GM12892 (cell line): Measurements from ENCODE around the gene ALDH3B1.

Source experiments
- POLR2A ChIP-seq: IDR thresholded peaks from 2 replicates; pipeline ENCODE4 v1.6.1; 2011; ENCODE audit warnings: low read depth, low read length, control low read depth
- POLR2AphosphoS5 ChIP-seq: IDR thresholded peaks from 2 replicates; pipeline ENCODE4 v1.6.1; 2011; ENCODE audit warnings: low read depth, low read length, control low read depth

DNA sequence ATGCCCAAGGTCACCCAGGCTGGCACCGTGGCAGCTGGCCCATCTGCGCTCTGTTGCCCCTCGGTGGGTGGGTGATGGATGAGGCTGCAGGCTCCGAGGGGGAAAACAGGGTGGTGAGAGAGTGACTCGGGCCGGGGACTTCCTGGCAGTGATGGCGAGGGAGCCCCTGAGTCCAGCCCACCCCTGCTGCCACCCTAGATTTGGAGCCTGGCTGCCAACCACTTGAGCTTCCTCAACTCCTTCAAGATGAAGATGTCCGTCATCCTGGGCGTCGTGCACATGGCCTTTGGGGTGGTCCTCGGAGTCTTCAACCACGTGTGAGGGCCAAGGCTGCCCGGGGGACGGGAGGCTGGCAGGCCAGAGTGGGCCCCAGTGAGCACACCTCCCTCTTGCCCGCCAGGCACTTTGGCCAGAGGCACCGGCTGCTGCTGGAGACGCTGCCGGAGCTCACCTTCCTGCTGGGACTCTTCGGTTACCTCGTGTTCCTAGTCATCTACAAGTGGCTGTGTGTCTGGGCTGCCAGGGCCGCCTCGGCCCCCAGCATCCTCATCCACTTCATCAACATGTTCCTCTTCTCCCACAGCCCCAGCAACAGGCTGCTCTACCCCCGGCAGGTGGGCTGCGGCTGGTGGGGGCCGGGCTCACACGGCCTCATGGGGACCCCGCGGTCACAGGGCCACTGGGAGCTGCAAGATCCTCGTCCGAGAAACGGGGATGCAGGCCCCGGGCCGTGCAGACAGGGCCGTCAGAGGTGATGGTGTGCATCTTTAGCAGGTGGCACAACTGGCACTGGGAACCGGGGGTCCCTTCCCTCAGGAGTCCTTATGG, 38.8 kb downstream of the ALDH3B1 start:
- no peak for TF ChIP-seq POLR2A
- no peak for TF ChIP-seq POLR2AphosphoS5
